GM19397 (cell line): ENCODE measurements around the gene TLCD1.
A peak's percentile ranks its signal among the peaks of the same experiment; 100 is the strongest.

Experiments
- ATAC-seq: cut with Tn5 transposase; IDR thresholded peaks from one replicate; pipeline ENCODE4 v1.9.1; 2021; ENCODE audit warnings: mild to moderate bottlenecking, moderate library complexity; ENCODE audit not compliant: unreplicated experiment

TLCD1 gene, protein sequence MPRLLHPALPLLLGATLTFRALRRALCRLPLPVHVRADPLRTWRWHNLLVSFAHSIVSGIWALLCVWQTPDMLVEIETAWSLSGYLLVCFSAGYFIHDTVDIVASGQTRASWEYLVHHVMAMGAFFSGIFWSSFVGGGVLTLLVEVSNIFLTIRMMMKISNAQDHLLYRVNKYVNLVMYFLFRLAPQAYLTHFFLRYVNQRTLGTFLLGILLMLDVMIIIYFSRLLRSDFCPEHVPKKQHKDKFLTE

DNA sequence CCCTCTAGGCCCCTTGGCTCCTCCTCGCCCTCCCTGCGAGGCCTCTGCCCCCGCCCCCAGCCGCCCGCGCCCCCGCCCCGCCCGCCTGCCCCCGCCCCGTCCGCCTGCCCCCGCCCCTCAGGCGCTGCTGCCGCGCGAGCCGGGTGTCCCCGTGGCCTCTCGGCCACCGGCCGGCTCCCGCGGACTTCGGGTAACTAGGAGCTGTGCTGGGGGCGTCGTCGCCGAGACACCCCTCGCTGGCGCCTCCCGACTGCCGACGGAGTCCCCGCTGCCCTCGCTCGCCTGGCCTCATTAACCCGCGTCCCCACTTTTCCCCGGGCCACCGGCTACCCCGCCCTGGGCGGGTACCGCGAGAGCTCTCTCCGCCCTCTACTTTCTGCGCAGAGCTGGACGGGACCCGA, at the start of gene TLCD1:
Gene TLCD1, minus strand, starts transcription at position 8 of the 401 bp plus-strand sequence. CDS start 136 bp downstream, outside the sequence.
- no peak for ATAC-seq

DNA sequence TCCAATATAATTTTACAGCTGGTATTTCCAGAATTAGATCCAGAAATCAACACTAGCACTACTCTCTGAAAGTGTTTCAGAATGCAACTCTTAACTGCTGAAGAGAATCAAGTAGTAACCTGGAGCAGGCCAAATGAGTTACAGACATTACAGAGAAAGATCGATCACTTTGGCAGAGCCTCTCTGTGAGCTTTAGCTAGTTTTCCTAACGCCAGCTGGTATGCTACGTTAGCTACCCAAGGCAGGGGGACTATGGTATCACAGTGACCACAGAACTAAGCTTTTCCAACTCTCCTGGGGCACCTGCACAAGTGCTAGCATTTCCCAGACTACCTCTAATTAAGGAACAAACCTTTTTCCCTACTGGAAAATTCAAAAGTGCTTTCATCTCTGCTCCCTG, 48.2 kb upstream of the TLCD1 start:
- no peak for ATAC-seq

DNA sequence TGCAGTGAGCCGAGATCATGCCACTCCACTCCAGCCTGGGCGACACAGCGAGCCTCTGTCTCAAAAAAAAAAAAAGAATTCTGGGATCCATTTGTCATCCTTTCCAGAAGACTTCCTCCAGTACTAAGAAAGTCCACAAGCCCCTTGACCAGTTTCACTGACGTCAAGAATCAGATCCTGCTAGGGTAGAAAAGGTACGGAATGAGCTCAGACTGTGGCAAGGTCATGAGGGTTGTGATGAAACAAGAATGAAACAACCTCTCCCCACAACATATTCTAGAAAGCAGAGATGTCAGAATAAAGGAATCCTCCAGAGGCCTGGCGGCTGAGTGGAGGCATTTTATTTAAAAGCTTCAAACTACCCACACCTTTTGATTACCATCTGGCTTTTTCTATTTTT, 47.7 kb upstream of the TLCD1 start:
- ATAC-seq: no peak

DNA sequence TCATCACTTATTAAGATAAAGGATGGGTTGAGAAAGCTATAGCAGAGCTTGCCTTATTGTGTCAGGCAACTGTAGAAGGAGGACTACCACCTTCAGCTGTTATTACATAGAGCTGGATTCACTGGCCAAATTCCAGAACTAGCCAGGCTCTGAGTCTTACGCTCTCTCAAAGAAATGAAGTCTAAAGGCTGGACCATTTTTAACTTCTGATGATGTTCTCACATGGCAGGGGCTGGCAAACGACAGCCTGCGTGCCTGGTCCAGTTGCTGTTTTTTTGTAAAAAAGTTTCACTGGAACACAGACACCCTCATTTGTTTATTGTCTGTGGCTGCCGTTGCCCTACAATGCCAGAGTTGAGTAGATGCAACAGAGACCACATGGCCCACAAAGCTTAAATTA, 39.0 kb upstream of the TLCD1 start:
- no peak for ATAC-seq

DNA sequence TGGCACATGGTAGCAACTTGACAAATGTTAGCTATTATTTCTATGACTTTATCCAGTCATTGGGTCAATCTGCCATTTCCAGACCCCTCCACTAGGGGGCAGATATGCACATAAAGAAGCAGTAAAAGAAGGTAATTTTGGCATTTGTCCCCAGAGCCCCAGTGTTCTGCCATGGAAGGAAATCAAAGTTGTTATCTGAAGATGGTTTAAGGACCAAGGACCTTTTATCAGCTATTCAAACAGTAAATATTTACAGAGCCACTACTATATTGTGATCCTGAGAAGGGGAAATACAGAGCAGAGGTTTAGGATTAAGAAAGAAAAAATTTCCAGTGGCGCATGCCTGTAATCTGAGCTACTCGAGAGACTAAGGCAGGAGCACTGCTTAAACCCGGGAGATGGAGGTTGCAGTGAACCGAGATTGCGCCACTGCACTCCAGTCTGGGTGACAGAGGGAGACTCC, 37.8 kb upstream of the TLCD1 start:
- no peak for ATAC-seq

DNA sequence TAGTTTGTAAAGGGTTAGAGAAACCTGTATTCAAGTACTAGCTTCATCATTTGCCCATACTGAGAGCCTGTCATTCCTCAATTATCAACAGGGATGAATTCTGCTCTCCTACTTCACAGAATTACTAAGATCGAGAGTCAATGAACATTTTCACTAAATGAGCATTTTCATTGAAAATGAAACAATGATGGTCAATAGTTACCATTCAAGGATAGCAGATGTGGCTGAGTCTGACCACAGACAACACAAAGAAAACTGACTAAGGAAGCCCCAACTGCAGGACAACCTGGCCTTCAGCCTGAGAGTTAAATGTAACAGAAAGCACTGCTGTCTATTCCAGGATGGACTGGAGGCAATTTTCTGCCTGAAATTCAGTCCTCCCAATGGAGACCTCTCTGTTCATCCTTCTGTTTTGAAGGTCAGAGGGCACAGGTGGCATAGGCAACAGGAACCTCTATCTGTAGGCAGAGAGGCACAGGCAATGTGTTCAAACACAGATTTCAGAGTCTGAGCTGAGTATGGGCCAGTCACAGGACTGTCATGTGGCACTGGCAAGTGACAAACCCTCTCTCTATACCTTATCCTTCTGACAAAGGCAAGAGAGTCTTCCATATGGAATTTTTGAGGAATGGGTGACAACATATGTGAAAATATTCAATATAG, 37.2 kb upstream of the TLCD1 start:
- no peak for ATAC-seq

DNA sequence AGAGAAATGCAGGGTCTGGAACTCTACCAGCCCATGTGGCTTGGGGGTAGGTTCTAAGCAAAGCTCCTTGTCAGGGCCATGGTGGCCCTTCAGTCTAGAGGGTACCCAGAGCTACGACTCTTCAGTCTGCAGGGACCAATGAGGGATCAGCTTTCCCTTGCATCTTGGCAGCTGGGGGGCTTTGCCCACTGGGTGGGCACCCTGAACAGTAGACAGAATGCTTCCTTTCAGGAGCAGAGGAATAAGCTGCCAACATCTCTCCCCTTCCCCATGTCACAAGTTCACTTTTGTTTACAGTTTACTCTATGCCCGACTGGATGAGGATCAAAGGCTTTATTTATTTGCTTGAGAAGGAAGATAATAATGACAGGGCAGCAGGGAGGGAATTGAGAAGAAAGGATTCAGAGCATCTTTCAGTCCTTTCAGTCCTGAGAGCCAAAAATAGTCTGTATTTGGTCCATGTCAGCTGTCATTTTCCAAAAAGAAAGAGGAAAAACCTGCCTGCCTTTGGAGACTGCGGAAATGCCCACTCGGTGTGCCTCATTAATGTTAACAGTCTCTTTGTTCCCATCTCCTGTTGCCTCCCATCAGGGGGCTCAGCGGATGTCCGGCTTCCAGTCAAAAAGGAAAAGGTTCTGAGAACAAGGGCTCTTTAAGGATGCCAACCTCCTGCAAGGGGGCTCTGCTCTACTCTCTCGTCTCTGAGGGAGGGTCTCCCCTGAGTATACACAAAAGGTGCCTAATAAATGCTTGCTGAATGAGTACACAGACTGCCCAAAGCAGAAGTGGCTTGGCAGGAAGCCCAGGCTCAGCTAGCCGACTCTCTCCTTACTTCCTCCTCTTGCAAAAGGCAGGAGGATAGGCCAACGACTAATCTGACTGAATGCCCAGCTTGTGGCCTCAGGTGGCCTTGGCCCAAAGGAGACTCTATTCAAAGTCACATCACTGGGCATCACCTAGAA, 34.8 kb upstream of the TLCD1 start:
- ATAC-seq: no peak

DNA sequence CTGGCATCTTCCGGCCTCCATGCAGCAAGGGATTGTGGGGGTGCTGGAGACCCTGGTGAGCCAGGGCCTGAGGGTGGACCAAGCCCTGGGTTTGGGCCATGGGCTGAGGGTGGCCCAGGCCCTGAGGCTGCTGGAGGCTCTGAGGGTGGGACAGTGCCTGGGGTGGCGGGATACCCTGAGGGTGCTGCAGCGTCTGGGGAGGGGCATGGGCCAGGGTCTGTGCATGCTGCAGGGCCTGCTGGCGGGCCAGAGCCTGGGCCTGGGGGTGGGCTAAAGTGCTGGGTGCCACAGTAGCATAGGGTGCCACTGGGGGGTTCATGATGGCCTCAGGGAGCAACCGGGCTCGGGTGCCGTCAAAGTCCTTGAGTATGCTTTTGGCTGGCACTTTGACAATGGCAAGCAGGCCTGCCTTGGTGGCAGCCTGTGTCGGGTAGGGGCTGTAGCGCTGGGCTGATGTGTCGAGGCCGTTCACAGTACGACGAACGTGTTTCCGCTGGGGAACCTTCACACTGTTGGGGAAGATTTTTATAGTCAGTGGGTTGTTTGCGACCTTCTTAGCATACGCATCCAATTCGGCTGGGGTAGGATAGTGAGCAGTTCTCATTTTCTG, 33.3 kb upstream of the TLCD1 start:
- ATAC-seq: no peak

DNA sequence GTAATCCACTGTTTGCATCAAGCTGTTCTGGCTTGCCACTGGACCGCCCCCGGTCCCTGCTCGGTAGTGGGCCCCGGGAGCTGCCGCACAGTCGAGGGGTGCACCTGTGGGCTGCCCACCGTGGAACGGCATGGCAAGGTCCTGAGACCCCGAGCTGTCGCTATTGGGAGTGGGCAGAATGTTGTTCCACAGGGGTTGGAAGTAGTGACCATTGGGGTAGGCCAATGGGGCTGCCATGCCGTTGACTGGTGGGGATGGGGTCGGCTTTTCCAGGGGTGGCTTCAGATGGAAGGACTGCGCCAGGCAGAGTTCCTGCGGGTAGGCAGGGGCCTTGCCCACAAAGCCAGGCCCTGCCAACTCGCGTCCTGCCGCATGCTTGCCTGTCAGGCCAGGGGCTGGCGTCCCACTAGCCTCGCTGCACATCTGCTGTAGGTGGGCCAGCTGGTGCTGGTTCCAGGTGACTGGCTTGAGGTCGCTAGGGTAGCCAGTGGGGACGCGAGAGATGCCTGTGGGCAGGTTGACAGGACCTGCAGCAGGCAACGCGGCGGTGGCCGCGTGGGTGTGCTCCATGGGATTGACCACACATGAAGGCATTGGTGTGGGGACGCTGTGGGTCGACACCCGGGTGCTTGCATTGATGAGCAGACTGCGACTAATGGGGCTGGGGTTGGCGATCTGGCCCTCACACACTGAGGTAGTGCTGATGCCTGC, 32.5 kb upstream of the TLCD1 start:
- no peak for ATAC-seq

DNA sequence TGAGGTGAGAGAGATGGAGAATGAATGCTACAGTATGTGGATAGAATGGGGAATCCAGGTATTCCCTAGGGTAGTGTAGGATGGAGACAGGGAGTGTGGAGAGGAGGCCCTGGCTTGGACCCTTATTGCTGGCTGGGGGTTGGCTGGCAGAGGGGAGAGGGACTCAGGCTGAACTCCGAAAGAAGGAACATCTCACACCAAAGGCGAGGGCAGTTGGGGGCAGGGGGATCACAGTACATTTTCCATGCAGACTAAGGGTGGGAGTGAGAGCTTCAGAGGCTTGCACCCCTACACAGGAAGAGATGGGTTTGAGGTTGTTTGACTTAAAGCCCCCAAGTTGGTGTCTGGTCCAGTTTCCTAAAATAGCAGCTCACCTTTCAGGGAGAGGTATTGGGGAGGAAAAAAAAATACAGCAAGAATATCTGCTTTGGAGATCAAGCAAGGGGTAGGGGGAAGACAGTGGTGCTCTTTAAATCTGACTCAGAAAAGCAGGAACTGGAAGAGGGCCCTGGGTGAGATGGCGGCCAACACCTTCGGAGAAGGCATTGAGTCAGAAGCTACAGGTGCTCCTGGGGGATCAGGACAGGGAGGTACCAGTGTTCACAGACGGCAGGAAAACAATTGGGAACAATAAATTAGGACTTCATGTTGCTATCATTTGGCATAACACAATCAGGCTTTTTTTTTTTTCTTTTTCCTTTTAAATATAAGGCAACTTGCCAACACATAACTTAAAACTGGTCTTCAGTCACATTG, 30.2 kb upstream of the TLCD1 start:
- ATAC-seq: no peak

DNA sequence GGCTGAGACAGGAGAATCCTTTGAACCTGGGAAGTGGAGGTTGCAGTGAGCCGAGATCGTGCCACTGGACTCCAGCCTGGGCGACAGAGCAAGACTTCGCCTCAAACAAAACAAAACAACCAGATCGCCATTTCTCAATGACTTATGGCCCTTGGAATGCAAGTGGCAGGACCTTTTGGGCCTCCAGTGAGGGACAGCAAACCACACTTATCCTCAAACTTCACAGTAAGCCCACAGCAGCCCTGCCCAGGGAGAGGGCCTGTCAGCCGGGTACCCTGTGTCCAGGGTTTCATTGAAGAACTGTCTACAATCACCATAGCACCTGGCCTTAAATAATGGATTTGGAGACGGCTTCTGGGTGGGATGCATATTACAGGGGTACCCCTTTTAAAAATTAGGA, 29.5 kb upstream of the TLCD1 start:
- no peak for ATAC-seq

DNA sequence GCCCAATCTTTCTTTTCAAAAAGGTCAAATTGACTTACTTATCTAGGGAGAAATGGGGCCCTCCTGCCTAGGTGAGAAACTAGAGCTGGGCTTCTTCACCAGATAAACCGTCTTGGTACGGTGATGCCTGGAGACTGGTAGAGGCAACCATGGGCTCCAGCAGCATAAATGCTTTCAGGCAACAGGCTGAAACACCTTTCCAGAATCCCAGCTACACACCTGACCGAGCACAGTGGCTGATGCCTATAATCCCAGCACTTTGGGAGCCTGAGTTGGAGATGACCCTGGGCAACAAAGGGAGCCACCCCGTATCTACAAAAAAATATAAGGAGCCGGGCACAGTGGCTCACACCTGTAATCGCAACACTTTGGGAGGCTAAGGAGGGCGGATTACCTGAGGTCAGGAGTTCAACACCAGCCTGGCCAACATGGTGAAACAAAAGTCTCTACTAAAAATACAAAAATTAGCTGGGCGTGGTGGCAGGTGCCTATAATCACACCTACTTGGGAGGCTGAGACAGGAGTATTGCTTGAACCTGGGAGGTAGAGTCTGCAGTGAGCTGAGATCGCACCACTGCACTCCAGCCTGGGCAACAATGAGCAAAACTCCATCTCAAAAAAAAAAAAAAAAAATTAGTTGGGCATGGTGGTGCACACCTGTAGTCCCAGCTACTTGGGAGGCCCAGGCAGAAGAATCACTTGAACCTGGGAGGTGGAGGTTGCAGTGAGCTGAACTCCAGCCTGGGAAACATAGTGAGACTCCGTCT, 25.8 kb upstream of the TLCD1 start:
- no peak for ATAC-seq

DNA sequence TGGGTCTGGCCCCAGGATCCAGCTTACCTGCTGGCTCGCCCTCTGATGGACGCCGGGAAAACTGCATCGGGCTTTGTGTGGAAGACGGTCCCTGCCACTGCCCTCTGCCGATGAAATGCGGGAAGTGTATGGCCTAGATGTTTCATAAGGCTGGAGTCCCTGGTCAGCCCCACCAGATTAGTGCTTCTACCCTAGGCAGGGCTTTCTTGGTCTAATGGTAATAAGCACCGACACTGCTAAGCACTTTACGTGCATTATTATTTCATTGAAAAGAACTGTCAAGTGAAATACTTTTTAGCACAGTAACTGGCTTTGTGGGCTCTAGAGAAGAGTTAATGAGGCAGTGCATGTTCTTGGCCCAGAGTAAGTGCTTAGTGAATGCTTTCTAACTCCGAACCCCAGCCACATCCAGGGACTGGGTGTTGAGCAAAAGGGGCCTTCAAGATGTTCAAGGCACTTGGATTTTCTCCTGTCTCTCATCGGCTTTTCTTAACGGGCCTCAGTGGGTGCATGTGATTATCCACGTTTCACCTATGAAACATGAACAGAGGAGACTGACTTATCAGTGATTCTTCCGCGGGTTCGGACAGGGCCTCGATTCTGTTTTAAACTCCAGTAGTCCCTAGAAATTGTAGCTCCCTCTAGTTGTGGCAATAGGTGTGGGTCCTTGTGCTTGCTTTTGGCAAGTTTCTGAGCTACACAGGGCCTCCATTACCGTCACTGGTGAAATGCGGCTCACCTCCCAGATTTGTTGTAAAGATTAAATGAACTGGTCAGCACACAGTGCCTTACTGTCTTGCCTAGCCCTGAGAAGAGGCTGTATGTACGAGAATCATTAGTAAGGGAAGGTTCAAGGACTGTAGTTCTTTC, 24.4 kb upstream of the TLCD1 start:
- ATAC-seq: peak; percentile 56

DNA sequence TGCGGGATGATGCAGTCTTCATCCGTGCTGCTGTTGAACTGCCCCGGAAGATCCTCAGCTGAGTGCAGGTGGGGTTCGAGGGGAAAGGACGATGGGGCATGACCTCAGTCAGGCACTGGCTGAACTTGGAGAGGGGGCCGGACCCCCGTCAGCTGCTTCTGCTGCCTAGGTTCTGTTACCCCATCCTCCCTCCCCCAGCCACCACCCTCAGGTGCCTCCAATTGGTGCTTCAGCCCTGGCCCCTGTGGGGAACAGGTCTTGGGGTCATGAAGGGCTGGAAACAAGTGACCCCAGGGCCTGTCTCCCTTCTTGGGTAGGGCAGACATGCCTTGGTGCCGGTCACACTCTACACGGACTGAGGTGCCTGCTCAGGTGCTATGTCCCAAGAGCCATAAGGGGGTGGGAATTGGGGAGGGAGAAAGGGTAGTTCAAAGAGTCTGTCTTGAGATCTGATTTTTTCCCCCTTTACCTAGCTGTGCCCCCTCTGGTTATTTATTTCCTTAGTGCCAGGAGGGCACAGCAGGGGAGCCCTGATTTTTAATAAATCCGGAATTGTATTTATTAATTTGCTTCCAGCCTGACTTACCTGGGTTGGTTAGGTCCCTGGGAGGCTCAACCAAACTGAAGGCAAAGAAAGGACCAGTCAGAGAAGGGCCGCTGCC, 23.6 kb upstream of the TLCD1 start:
- no peak for ATAC-seq

DNA sequence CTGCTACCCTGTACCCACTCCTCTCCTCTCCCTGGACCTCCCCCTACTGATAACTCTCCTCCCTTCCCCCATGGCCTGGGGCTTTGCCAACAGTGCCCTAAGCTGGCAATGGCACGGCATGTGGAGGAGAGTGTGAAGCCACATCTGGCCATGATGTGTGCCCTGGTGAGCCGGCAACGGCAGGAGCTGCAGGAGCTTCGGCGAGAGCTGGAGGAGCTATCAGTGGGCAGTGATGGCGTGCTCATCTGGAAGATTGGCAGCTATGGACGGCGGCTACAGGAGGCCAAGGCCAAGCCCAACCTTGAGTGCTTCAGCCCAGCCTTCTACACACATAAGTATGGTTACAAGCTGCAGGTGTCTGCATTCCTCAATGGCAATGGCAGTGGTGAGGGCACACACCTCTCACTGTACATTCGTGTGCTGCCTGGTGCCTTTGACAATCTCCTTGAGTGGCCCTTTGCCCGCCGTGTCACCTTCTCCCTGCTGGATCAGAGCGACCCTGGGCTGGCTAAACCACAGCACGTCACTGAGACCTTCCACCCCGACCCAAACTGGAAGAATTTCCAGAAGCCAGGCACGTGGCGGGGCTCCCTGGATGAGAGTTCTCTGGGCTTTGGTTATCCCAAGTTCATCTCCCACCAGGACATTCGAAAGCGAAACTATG, 23.0 kb upstream of the TLCD1 start:
- ATAC-seq: no peak

DNA sequence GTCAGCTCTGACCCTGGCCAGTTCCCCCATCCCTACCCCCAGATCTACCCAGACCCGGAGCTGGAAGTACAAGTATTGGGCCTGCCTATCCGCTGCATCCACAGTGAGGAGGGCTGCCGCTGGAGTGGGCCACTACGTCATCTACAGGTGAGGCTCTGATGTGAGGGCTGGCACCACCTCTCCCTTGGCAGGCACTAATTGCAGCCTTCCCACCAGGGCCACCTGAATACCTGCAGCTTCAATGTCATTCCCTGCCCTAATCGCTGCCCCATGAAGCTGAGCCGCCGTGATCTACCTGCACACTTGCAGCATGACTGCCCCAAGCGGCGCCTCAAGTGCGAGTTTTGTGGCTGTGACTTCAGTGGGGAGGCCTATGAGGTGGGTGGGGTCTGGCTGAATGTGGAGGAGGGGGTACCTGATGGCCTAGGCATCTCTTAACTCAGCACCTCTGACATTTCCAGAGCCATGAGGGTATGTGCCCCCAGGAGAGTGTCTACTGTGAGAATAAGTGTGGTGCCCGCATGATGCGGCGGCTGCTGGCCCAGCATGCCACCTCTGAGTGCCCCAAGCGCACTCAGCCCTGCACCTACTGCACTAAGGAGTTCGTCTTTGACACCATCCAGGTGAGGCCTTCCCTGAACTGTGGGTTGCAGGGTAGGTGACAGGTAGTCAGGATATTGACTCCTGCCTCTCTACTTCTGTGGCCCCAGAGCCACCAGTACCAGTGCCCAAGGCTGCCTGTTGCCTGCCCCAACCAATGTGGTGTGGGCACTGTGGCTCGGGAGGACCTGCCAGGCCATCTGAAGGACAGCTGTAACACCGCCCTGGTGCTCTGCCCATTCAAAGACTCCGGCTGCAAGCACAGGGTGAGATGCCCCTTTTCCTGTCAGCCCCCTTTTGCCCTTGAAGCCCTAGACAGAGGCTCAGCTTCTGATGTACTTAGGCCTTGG, 22.0 kb upstream of the TLCD1 start:
- no peak for ATAC-seq
